Transverse colon (tissue), 4 donors: ENCODE results near the gene MALT1.

Experiments
- CTCF ChIP-seq, 5 experiments: fragments of 200-600 bp in 3 of 5; fragments of 450-650 bp in 2 of 5; sonication (generic) in 3 of 5; IDR thresholded peaks; 1 replicate in 2 of 5; 2 replicates in 3 of 5; pipeline ENCODE4 v1.5.1; 2016 to 2017; ENCODE audit warnings: antibody characterized with exemption in 5 of 5, inconsistent platforms in 3 of 5, mild to moderate bottlenecking in 2 of 5, moderate library complexity in 1 of 5
- EP300 ChIP-seq: sonication (generic); formaldehyde crosslinking; IDR thresholded peaks from one replicate; pipeline ENCODE4 v1.6.1; 2017; ENCODE audit warnings: antibody characterized with exemption, low read depth
- POLR2A ChIP-seq: fragments of 450-650 bp; IDR thresholded peaks from one replicate; pipeline ENCODE4 v1.6.1; 2016; ENCODE audit warnings: antibody characterized with exemption, mild to moderate bottlenecking, moderate library complexity
- POLR2AphosphoS5 ChIP-seq, 3 donors: sonication (generic); formaldehyde crosslinking; IDR thresholded peaks; one replicate each; pipeline ENCODE4 v1.6.1; 2016; ENCODE audit warnings: antibody characterized with exemption in 3 of 3

DNA sequence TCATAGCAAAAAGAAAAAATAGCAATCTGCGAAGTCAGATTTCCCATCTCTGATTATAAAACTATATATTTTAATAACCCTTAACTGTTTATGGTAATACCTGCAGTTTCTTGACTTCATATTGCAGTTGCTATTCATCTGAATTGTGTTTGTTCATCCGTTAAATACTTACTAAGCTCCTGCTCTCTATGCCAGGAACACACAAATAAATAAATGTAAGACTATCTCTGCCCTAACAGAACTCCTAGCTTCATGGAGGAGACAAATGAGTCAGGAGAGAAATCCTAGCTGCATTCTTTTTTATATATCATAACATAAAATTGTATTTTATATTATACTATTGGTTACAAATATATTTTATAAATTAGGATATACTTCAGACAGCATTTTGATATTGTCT, 61.2 kb downstream of the MALT1 start:
- TF ChIP-seq POLR2A (no peak), CTCF (IDR thresholded peaks at IDR 0.05) (no peak), POLR2AphosphoS5 (IDR thresholded peaks at IDR 0.05) (no peak), EP300 (no peak)
